ENCODE results near the gene ASB6.

ASB6 gene

DNA sequence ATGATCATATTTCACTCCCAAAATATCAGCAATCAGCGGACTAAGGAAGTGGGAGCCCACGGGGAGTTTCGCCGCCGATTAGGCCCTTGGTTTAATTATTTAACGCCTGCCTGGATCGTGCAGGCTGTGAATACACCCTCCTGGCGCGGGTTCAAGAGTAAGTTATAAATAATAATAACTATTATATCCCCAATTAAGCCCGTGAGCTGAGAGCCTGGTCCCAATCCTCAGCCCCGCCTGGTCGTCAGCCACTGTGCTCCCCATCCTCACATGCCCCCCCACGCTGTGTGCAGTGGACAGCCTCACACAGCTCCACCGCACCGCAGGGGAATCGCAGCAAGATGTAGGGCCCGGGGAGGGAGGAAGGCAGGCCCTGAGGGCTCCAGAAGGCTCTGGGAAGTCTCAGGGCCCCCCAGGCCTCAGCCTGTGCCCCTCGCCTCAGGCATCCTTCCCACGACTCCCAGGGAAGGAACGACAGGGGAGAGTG is 12.6 kb upstream of the ASB6 start:
- H3K4me3 ChIP-seq (replicated peaks; ENCODE audit: insufficient read depth, low read length), result no peak overlapping the region
- no peak overlapping the region for H3K27ac ChIP-seq (replicated peaks)
- TF ChIP-seq SPI1 (IDR thresholded peaks at IDR 0.05; ENCODE audit: borderline replicate concordance, low read depth) (no peak), REST (IDR thresholded peaks at IDR 0.05; ENCODE audit: insufficient replicate concordance, low read depth) (no peak), GABPA (IDR thresholded peaks at IDR 0.05; ENCODE audit: low read depth) (no peak), CTCF (IDR thresholded peaks at IDR 0.05; ENCODE audit: insufficient read depth, low read length) (no peak), POLR2AphosphoS5 (IDR thresholded peaks at IDR 0.05; ENCODE audit: low read depth) (no peak)
- H3K27me3 ChIP-seq (ENCODE audit: insufficient read depth, poor library complexity, severe bottlenecking), result no peaks in the 10 kb centered on the region
- DNase-seq (ENCODE audit: low read depth in 1 of 2, low spot score in 1 of 2), result no peak

- no peak for DNase-seq (ENCODE audit: low read depth in 1 of 2, low spot score in 1 of 2)
- Histone ChIP-seq H3K27ac (replicated peaks) (no peak overlapping the region), H3K27me3 (ENCODE audit: insufficient read depth, poor library complexity, severe bottlenecking) (no peaks in the 10 kb centered on the region), H3K4me3 (replicated peaks; ENCODE audit: insufficient read depth, low read length) (no peak overlapping the region)
- TF ChIP-seq SPI1 (IDR thresholded peaks at IDR 0.05; ENCODE audit: borderline replicate concordance, low read depth), result no peak
- no peak for TF ChIP-seq POLR2AphosphoS5 (IDR thresholded peaks at IDR 0.05; ENCODE audit: low read depth)
- no peak for TF ChIP-seq CTCF (IDR thresholded peaks at IDR 0.05; ENCODE audit: insufficient read depth, low read length)
- TF ChIP-seq REST (IDR thresholded peaks at IDR 0.05; ENCODE audit: insufficient replicate concordance, low read depth), result no peak
- no peak for TF ChIP-seq GABPA (IDR thresholded peaks at IDR 0.05; ENCODE audit: low read depth)
Observed at GRCh38 chr9:129653823-129654553, 12.0 kb upstream of the ASB6 start.

DNA sequence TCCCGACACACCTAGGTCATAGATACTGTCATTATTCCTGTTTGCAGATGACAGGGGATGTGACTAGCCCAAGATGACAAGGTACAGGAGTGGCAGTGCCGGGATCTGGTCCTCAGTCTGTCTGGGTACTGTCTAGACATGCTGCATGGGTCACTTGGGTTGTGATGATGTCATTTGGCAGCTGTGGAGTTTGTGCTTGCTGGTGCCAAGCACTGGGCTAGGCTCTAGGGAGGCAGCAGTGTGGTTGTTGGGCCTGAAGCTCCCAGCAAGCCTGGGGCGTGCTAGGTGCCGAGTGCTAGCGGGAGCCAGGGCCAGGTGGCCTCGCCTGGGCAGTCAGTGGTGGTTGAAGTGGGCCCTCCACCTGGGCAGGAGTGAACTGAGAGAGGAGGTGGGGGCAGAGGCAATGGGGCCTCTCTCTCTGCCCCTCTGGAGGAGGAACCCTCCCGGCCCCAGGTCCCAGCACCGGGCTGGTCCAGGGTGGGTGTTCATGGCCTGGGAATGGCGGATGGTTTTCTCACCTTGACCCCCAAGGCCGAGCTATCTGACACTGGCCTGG is 8.8 kb upstream of the ASB6 start:
- H3K27ac ChIP-seq (replicated peaks), result no peak overlapping the region
- no peak for DNase-seq (ENCODE audit: low read depth in 1 of 2, low spot score in 1 of 2)
- TF ChIP-seq GABPA (IDR thresholded peaks at IDR 0.05; ENCODE audit: low read depth), result no peak
- no peak for TF ChIP-seq POLR2AphosphoS5 (IDR thresholded peaks at IDR 0.05; ENCODE audit: low read depth)
- no peak for TF ChIP-seq CTCF (IDR thresholded peaks at IDR 0.05; ENCODE audit: insufficient read depth, low read length)
- no peak for TF ChIP-seq REST (IDR thresholded peaks at IDR 0.05; ENCODE audit: insufficient replicate concordance, low read depth)
- no peak for TF ChIP-seq SPI1 (IDR thresholded peaks at IDR 0.05; ENCODE audit: borderline replicate concordance, low read depth)
- H3K27me3 ChIP-seq (ENCODE audit: insufficient read depth, poor library complexity, severe bottlenecking), result no peaks in the 10 kb centered on the region
- H3K4me3 ChIP-seq (replicated peaks; ENCODE audit: insufficient read depth, low read length), result no peak overlapping the region

All from HL-60 (cell line).